T-helper 17 cell (primary cell): ENCODE measurements around the gene VSTM4. TPM values are rescaled to one million over a fixed set of nuclear protein-coding genes. Genes with fewer than 3 reads are reported as not detected.

ENCODE experiments used
- ATAC-seq: fragments of 150-1000 bp; cut with Tn5 transposase; 2 replicates; pipeline ENCODE4 v1.10.0; 2021; ENCODE audit warnings: mild to moderate bottlenecking, moderate library complexity
- DNase-seq, 3 donors: peaks; one replicate each; pipeline versions ENCODE4 v3.0.0 to v3.0.0-alpha.2; 2020 to 2021
- H3K9me3 ChIP-seq: one replicate; pipeline ENCODE4 v1.7.0; 2013; ENCODE audit warnings: low read length, mild to moderate bottlenecking; ENCODE audit not compliant: control insufficient read depth, poor library complexity, severe bottlenecking
- H3K27ac Mint-ChIP-seq: one replicate; pipeline ENCODE4 v1.8.0; 2022; ENCODE audit warnings: mild to moderate bottlenecking, moderate library complexity, mixed read lengths
- H3K27me3 Mint-ChIP-seq: one replicate; pipeline ENCODE4 v1.8.0; 2022; ENCODE audit warnings: mixed read lengths
- H3K36me3 Mint-ChIP-seq: one replicate; pipeline ENCODE4 v1.8.0; 2022; ENCODE audit warnings: low read depth, mixed read lengths
- H3K4me1 Mint-ChIP-seq: one replicate; pipeline ENCODE4 v1.8.0; 2022; ENCODE audit warnings: mild to moderate bottlenecking, mixed read lengths
- H3K4me3 Mint-ChIP-seq: one replicate; pipeline ENCODE4 v1.8.0; 2022; ENCODE audit warnings: mild to moderate bottlenecking, moderate library complexity, mixed read lengths
- total RNA-seq, 4 donors: library from RNA in 2 of 4; stranded (reverse) in 2 of 4; gene quantifications; one replicate each; pipeline ENCODE4 v1.2.3 and lab custom pipeline; 2022 to 2026

The VSTM4 gene
- total RNA-seq, 2 donors from 2014 or later, result not detected

GRCh38 chr10:49044293-49045193 lies 70.8 kb downstream of the VSTM4 start:
- no peak overlapping the region for H3K27ac Mint-ChIP-seq
- ATAC-seq, result no peak
- peaks cover 2% of the 10 kb centered on the region for H3K36me3 Mint-ChIP-seq
- no peak for DNase-seq
- H3K9me3 ChIP-seq, result no peaks in the 10 kb centered on the region
- H3K27me3 Mint-ChIP-seq, result peaks cover 43% of the 10 kb centered on the region
- H3K4me3 Mint-ChIP-seq, result no peak overlapping the region
- H3K4me1 Mint-ChIP-seq, result no peaks in the 10 kb centered on the region

- Mint-ChIP-seq H3K4me1 (no peaks in the 10 kb centered on the region), H3K27ac (no peak overlapping the region), H3K4me3 (no peak overlapping the region), H3K27me3 (peaks cover 21% of the 10 kb centered on the region), H3K36me3 (peaks cover 2% of the 10 kb centered on the region)
- DNase-seq, result no peak
- no peaks in the 10 kb centered on the region for H3K9me3 ChIP-seq
- no peak for ATAC-seq
Measured at GRCh38 chr10:49040601-49041000, 74.7 kb downstream of the VSTM4 start.

- H3K36me3 Mint-ChIP-seq, result peaks cover 2% of the 10 kb centered on the region
- DNase-seq, result no peak
Measured at GRCh38 chr10:49039409-49039808, 75.9 kb downstream of the VSTM4 start.

GRCh38 chr10:49038711-49039110 lies 76.6 kb downstream of the VSTM4 start:
- Mint-ChIP-seq H3K4me3 (no peak overlapping the region), H3K36me3 (peaks cover 2% of the 10 kb centered on the region), H3K4me1 (no peaks in the 10 kb centered on the region), H3K27ac (no peak overlapping the region), H3K27me3 (peaks cover 21% of the 10 kb centered on the region)
- H3K9me3 ChIP-seq, result no peaks in the 10 kb centered on the region
- no peak for ATAC-seq
- no peak for DNase-seq

More at GRCh38 chr10:49039409-49039808, 75.9 kb downstream of the VSTM4 start:
- H3K27ac Mint-ChIP-seq, result no peak overlapping the region
- no peak for ATAC-seq
- no peaks in the 10 kb centered on the region for H3K4me1 Mint-ChIP-seq
- H3K4me3 Mint-ChIP-seq, result no peak overlapping the region
- no peaks in the 10 kb centered on the region for H3K9me3 ChIP-seq
- peaks cover 21% of the 10 kb centered on the region for H3K27me3 Mint-ChIP-seq

GRCh38 chr10:49037187-49037586 lies 78.1 kb downstream of the VSTM4 start:
- no peak overlapping the region for H3K27ac Mint-ChIP-seq
- peaks cover 12% of the 10 kb centered on the region for H3K27me3 Mint-ChIP-seq
- no peaks in the 10 kb centered on the region for H3K4me1 Mint-ChIP-seq
- no peak overlapping the region for H3K4me3 Mint-ChIP-seq
- ATAC-seq, result no peak
- DNase-seq, result no peak
- H3K9me3 ChIP-seq, result no peaks in the 10 kb centered on the region
- H3K36me3 Mint-ChIP-seq, result no peaks in the 10 kb centered on the region

GRCh38 chr10:49036638-49037037 lies 78.7 kb downstream of the VSTM4 start:
- no peaks in the 10 kb centered on the region for H3K9me3 ChIP-seq
- Mint-ChIP-seq H3K27ac (no peak overlapping the region), H3K36me3 (no peaks in the 10 kb centered on the region), H3K4me1 (no peaks in the 10 kb centered on the region), H3K27me3 (peaks cover 7% of the 10 kb centered on the region), H3K4me3 (no peak overlapping the region)
- ATAC-seq (no peak), DNase-seq (no peak)

GRCh38 chr10:49035920-49036319 lies 79.4 kb downstream of the VSTM4 start:
- Mint-ChIP-seq H3K4me1 (no peaks in the 10 kb centered on the region), H3K36me3 (no peaks in the 10 kb centered on the region), H3K27ac (no peak overlapping the region), H3K27me3 (peaks cover 4% of the 10 kb centered on the region), H3K4me3 (no peak overlapping the region)
- no peak for ATAC-seq
- DNase-seq, result no peak
- H3K9me3 ChIP-seq, result no peaks in the 10 kb centered on the region

GRCh38 chr10:49034925-49035324 lies 80.4 kb downstream of the VSTM4 start:
- no peaks in the 10 kb centered on the region for H3K27me3 Mint-ChIP-seq
- H3K27ac Mint-ChIP-seq, result no peak overlapping the region
- no peak for ATAC-seq
- H3K4me1 Mint-ChIP-seq, result no peaks in the 10 kb centered on the region
- no peak overlapping the region for H3K4me3 Mint-ChIP-seq
- no peaks in the 10 kb centered on the region for H3K36me3 Mint-ChIP-seq
- no peaks in the 10 kb centered on the region for H3K9me3 ChIP-seq
- DNase-seq, result no peak

- Mint-ChIP-seq H3K4me3 (no peak overlapping the region), H3K27ac (no peak overlapping the region), H3K4me1 (no peaks in the 10 kb centered on the region), H3K36me3 (no peaks in the 10 kb centered on the region), H3K27me3 (no peaks in the 10 kb centered on the region)
- ATAC-seq (no peak), DNase-seq (no peak)
- H3K9me3 ChIP-seq, result no peaks in the 10 kb centered on the region
Measured at GRCh38 chr10:49033939-49034338, 81.4 kb downstream of the VSTM4 start.

- Mint-ChIP-seq H3K27ac (no peak overlapping the region), H3K27me3 (peaks cover 4% of the 10 kb centered on the region), H3K36me3 (no peaks in the 10 kb centered on the region), H3K4me1 (no peaks in the 10 kb centered on the region), H3K4me3 (no peak overlapping the region)
- DNase-seq (no peak), ATAC-seq (no peak)
- no peaks in the 10 kb centered on the region for H3K9me3 ChIP-seq
Measured at GRCh38 chr10:49029666-49030065, 85.7 kb downstream of the VSTM4 start.

- H3K27ac Mint-ChIP-seq, result no peak overlapping the region
- DNase-seq, result no peak
- ATAC-seq, result no peak
- H3K36me3 Mint-ChIP-seq, result no peaks in the 10 kb centered on the region
- H3K4me1 Mint-ChIP-seq, result no peaks in the 10 kb centered on the region
- peaks cover 4% of the 10 kb centered on the region for H3K27me3 Mint-ChIP-seq
- no peaks in the 10 kb centered on the region for H3K9me3 ChIP-seq
- H3K4me3 Mint-ChIP-seq, result no peak overlapping the region
Measured at GRCh38 chr10:49028639-49029038, 86.7 kb downstream of the VSTM4 start.

- H3K9me3 ChIP-seq, result no peaks in the 10 kb centered on the region
- H3K4me1 Mint-ChIP-seq, result no peaks in the 10 kb centered on the region
- no peaks in the 10 kb centered on the region for H3K36me3 Mint-ChIP-seq
- H3K27ac Mint-ChIP-seq, result no peak overlapping the region
- no peak overlapping the region for H3K4me3 Mint-ChIP-seq
- H3K27me3 Mint-ChIP-seq, result peaks cover 4% of the 10 kb centered on the region
- no peak for ATAC-seq
- no peak for DNase-seq
Measured at GRCh38 chr10:49025347-49025983, 89.9 kb downstream of the VSTM4 start.

- Mint-ChIP-seq H3K4me3 (no peak overlapping the region), H3K4me1 (no peaks in the 10 kb centered on the region), H3K27me3 (peaks cover 4% of the 10 kb centered on the region), H3K27ac (no peak overlapping the region), H3K36me3 (no peaks in the 10 kb centered on the region)
- no peak for ATAC-seq
- H3K9me3 ChIP-seq, result no peaks in the 10 kb centered on the region
- DNase-seq, result no peak
Measured at GRCh38 chr10:49024484-49024883, 90.8 kb downstream of the VSTM4 start.

GRCh38 chr10:49023752-49024151 lies 91.6 kb downstream of the VSTM4 start:
- H3K4me3 Mint-ChIP-seq, result no peak overlapping the region

More at GRCh38 chr10:49023752-49024151, 91.6 kb downstream of the VSTM4 start:
- Mint-ChIP-seq H3K27ac (no peak overlapping the region), H3K36me3 (no peaks in the 10 kb centered on the region), H3K4me1 (no peaks in the 10 kb centered on the region), H3K27me3 (peaks cover 10% of the 10 kb centered on the region)
- DNase-seq, result no peak
- no peak for ATAC-seq
- H3K9me3 ChIP-seq, result no peaks in the 10 kb centered on the region
